ENCODE results near the gene GDE1.

GDE1 gene

DNA sequence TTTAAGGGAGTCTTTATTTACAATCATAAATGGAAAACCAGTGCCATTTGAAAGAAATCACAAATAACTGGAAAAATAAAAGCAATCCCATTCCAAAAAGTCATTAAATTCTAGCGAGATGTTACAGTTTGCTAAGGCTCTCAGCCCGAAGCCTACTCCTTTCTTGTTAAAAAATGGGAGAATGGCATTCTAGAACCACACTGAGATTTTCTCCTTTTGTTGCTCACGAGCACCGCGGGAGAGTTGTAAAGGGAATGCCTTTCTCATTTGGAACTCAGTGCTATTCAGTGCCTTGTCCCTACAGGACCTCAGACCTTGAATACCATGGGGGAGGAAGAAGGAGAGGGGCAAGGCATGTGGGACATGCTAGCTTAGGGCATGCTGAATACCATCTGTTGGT lies 36.3 kb downstream of the GDE1 start:
- DNase-seq: no peak

DNA sequence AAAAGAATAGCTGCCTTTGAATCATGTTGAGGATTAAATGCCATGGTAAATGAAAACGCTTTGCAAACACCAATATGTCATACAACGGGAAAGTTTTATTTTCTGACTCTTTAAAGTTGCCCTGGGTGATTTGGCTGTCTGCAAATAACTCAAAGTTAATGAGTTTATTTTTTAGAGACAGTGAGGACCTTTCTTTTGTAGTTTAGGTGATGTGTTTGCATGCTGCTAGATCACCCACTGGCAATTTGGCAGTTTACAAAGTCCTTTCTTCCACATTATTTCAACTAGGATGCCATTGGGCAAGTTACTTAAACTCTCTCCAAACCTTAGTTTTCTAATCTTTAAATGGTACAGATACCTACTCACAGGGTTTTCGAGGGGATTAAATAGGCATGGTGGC lies 37.8 kb downstream of the GDE1 start:
- DNase-seq: no peak

DNA sequence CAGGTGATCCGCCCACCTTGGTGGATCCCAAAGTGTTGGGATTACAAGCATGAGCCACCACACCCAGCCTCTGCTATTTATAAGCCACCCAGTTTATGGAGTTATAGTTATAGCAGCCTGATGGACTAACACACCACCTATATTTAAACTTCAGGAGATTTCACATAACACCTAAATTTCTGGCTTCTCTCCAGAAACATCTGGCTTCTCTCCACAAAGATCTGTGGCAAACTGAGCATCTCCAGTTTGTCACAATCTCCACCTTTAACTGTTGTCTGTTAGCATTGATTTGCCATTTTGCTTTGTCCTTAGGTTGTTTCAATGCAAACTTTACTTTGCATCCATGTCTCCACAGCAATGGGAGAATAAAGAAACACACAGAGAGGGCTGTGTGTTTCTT lies 39.6 kb downstream of the GDE1 start:
- no peak for DNase-seq

DNA sequence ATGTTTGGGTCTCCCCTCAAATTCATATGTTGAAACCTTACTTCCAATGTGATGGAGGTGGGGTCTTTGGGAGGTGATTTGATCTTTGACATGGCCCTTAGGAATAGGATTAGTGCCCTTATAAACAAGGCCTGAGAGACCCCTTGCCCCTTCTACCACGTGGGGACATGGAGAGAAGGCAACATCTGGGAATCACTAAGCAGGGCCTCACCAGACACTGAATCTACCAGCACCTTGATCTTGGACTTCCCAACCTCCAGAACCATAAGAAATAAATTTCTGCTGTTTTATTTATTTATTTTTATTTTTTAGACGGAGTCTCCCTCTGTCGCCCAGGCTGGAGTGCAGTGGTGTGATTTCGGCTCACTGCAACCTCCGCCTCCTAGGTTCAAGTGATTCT lies 40.1 kb downstream of the GDE1 start:
- no peak for DNase-seq

DNA sequence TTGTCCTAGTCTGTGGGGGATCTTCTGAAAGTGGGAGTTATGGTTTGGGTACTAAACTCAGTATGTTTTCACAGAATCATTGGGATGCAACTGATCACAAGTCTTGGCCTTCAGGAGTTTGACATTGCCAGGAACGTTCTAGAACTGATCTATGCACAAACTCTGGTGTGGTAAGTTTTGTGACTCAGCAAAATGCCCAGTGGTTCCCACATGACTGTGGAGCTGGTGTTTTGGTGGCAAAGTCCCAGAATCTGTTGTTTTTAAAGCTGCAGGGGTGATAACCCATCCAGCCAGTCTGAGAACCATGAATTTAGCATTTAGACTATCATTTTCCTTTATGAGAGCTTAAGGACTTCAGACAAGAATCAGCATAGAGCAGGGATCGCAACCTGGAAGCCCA lies 40.6 kb downstream of the GDE1 start:
- DNase-seq: no peak

DNA sequence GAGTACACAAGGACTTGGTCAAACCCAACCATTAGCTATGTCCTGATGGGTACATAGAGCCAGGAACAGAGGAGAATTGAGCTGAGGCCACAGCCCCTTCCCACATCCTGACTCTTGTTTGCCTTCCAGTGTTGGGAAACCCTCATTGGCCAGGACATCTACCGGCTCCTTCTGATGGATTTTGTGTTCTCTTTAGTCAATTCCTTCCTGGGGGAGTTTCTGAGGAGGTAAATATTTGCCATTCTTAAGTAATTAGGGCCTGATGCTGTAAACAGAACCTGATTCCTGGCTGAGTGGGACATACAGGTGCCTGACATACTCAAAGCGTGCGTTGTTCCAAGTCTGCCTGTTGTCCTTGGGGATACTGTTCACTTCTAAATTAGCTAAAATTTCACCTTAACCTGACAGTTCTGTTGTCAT lies 42.6 kb downstream of the GDE1 start:
- DNase-seq: no peak

DNA sequence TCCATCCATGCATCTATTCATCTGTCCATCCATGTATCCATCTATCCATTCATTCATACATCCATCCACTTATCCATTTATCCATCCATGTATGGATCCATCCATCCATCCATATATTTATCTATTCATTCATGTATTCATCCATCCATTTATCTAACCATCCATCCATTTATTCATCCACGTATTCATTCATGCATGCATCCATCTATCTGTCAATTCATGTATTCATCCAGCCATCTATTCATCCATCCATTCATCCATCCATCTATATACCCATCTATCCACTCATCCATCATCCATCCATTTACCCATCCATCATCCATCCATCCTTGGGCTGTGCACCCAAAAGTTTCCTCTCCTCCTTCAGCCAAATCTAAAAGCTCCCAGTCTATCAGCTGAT lies 43.4 kb downstream of the GDE1 start:
- DNase-seq: no peak

DNA sequence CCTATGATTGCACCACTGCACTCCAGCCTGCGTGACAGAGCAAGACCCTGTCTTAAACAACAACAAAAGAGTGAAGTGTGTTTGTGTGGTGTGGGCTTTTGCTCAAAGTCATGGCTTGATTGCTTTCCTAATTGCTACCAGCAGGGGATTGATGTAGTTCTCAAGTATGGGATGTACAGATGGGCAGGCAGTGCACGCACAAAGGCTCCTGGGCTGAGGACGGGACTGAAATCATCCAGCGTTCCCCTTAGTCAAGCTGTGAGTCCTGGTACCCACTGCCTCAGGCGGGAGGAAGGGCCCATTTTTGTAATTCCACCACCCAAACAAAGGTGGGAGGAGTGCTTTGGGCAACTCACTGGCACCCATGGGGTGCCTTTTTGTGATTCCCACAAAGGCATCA lies 47.3 kb downstream of the GDE1 start:
- no peak for DNase-seq

DNA sequence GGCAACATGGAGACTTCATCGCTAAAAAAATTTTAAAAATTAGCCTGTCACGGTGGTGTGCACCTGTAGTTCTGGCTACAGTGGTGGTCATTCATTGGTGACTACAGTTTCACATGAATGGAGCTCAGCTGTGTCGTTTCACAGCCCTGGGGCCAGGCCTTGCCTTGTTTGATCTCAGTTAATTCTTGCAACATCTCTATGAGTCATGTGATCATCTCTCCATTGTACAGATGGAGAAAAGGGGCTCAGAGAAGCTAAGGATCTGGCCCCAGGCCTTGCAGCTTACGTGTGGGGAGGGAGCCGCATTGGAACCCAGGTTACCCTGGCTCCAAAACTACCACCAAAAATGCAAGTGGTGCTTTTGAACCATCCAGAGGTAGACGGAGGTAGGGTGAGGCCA lies 49.4 kb downstream of the GDE1 start:
- no peak for DNase-seq

DNA sequence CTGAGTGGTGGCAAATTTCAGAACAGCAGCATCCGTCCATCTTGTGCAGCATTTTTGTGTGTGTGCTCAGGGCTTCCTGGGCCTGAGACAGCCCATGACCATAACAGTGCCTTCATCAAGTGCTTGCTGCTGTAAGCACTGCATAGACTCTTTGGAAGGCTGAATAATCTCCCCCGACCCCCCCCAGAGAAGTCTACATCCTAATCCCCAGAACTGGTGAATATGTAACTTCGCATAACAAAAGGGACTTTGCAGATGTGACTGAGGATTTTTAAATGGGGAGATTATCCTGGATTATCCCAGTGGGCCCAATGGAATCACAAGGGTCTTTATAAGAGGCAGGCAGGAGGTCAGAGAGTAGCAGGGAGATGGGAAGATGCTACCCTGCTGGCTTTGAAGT lies 53.6 kb downstream of the GDE1 start:
- DNase-seq: no peak

DNA sequence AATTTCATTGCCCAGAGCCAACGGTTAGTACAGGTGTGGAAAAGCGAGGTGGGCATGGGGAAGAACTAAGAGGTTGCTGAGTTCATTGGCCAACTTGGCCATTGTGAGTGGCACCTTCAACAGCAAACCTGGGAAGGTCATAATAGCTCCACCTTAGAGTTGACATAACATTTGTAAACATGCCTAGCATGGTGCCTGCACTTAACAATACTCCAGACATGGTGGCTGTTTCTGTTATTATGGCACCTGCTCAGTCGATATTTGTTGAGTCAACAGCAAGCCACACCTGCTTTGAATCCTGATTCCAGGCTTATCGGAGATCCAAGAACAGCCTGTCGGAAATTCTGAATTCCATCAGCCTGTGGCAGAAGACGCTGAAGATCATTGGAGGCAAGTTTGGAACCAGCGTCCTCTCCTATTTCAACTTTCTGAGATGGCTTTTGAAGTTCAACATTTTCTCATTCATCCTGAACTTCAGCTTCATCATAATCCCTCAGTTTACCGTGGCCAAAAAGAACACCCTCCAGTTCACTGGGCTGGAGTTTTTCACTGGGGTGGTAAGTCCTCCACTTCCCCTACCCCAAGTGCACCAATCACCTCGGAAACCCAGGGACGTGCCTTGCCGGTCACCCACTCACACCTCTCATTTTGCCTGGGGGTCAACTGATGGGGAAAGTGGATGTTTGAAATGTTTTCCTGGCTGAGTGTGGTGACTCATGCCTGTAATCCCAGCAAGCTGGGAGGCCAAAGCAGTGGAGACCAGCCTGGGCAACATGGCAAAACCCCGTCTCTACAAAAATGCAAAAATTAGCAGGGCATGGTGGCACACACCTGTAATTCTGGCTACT lies 58.2 kb downstream of the GDE1 start:
- DNase-seq: no peak

DNA sequence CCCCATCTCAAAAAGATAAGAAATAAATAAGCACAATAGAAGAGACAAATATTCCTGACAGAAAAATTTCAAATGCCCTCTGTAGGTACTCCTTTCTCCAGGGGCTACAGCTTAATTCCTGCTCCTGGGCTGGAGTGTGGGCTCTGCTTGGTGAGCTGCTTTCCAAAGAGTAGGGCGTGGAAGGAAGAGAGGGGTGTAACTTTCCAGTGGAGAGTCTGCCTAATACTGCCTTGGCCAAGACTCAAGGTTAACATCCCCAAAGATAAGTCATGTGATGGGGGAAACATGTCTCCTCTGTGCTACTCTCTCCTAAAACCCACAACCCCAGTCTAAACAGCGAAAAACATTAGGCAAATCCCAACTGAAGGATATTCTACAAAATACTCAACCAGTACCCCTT lies 61.5 kb downstream of the GDE1 start:
- no peak for DNase-seq

DNA sequence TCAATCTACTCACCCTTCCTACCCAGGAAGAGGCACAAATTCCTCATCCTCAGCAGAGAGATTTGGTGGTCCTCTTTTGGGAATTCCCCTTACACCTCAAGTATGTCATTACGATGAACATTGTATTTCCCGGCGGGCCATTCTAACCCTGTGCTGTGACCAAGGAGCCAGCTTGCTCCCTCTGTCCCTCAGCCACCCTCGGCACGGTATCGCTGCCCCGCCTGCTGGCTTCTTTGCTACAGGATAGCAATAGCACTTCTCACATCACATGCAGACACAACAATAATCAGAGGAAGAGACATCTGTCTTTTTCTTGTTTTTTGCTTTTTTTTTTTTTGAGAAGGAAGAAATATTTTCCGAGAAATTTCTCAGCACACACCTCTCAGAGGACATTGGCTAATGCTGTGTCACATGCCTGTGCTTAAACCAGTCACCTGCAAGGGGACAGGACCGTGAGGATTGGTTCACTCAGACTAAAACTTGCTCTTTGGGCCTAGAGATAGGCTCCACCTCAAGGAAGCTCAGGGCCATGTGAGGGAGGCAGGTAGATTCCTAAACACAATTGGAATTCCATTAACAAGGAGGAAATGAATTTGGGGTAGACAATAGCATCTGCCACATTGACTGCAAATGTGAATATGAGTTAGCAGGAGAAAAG lies 63.0 kb downstream of the GDE1 start:
- no peak for DNase-seq
